RWPE2 (cell line): ENCODE results near the gene CD320.
A peak's percentile ranks its signal among the peaks of the same experiment; 100 is the strongest.
"Not testable (repeated sequence)": the region's sequence is repeated elsewhere in the genome, so short reads cannot be mapped to it uniquely, and the experiment has no call there.

Experiments
- ATAC-seq: fragments of 200-7000 bp; cut with Tn5 transposase; 3 replicates; pipeline ENCODE4 v1.9.1; 2021; ENCODE audit warnings: low read depth
- DNase-seq: peaks from one replicate; pipeline ENCODE4 v3.0.0-alpha.2; 2020; ENCODE audit warnings: low spot score
- H3K27ac ChIP-seq: fragments of 450-650 bp; 2 replicates; pipeline ENCODE4 v1.5.1; 2017; ENCODE audit warnings: mild to moderate bottlenecking; ENCODE audit not compliant: poor library complexity, severe bottlenecking
- H3K27me3 ChIP-seq: fragments of 250-450 bp; sonication (Bioruptor Pico); 2 replicates; pipeline ENCODE4 v1.5.1; 2021; ENCODE audit warnings: mild to moderate bottlenecking, moderate library complexity; ENCODE audit not compliant: insufficient read depth, poor library complexity, severe bottlenecking
- H3K36me3 ChIP-seq: fragments of 250-450 bp; sonication (Bioruptor Pico); 2 replicates; pipeline ENCODE4 v1.5.1; 2020; ENCODE audit warnings: low read depth, mild to moderate bottlenecking, moderate library complexity
- H3K4me1 ChIP-seq: fragments of 250-450 bp; sonication (Bioruptor Pico); 2 replicates; pipeline ENCODE4 v1.5.1; 2021; ENCODE audit warnings: mild to moderate bottlenecking, moderate library complexity; ENCODE audit not compliant: insufficient read depth, poor library complexity, severe bottlenecking
- H3K4me3 ChIP-seq: fragments of 250-450 bp; sonication (Bioruptor Pico); 2 replicates; pipeline ENCODE4 v1.5.1; 2021; ENCODE audit warnings: mild to moderate bottlenecking, moderate library complexity; ENCODE audit not compliant: severe bottlenecking
- H3K9me3 ChIP-seq: fragments of 250-450 bp; sonication (Bioruptor Pico); 2 replicates; pipeline ENCODE4 v1.5.1; 2021; ENCODE audit warnings: mild to moderate bottlenecking, moderate library complexity; ENCODE audit not compliant: severe bottlenecking
- CTCF ChIP-seq: fragments of 450-650 bp; IDR thresholded peaks from one replicate; pipeline ENCODE4 v1.5.1; 2017; ENCODE audit warnings: mild to moderate bottlenecking, moderate library complexity; ENCODE audit not compliant: poor library complexity, severe bottlenecking

CD320 gene

GRCh38 chr19:8321986-8322637 is 14.0 kb upstream of the CD320 start:
- no peak for ATAC-seq
- peaks cover 12% of the 10 kb centered on the region for H3K4me1 ChIP-seq

GRCh38 chr19:8321067-8321985 is 13.2 kb upstream of the CD320 start, which contains the start of the genes NDUFA7 and RPS28:
TSS of gene NDUFA7 (minus strand) at chr19:8321375. CDS start at chr19:8321358, 17 bp downstream.
TSS of gene RPS28 (plus strand) at chr19:8321496. CDS start at chr19:8321531, 35 bp downstream.
- no peaks in the 10 kb centered on the region for H3K9me3 ChIP-seq
- peaks cover 35% of the 10 kb centered on the region for H3K36me3 ChIP-seq
- DNase-seq (peak; percentile 88), ATAC-seq (peak; percentile 75)
- H3K27me3 ChIP-seq = no peaks in the 10 kb centered on the region
- TF ChIP-seq CTCF = no peak
- H3K4me1 ChIP-seq = peaks cover 12% of the 10 kb centered on the region
- peak within 1 kb of the TSS; percentile 67 for H3K4me3 ChIP-seq
- H3K27ac ChIP-seq = peak within 1 kb of the TSS; percentile 69

More at GRCh38 chr19:8321986-8322637, 14.0 kb upstream of the CD320 start:
- H3K27me3 ChIP-seq = no peaks in the 10 kb centered on the region
- H3K27ac ChIP-seq = peak overlapping the region; percentile 69
- H3K4me3 ChIP-seq = peak overlapping the region; percentile 67
- H3K9me3 ChIP-seq = no peaks in the 10 kb centered on the region
- TF ChIP-seq CTCF = no peak
- no peak for DNase-seq
- H3K36me3 ChIP-seq = peaks cover 33% of the 10 kb centered on the region

GRCh38 chr19:8320564-8321066 is 12.5 kb upstream of the CD320 start:
- H3K27me3 ChIP-seq = no peaks in the 10 kb centered on the region
- peaks cover 12% of the 10 kb centered on the region for H3K4me1 ChIP-seq
- TF ChIP-seq CTCF = no peak
- peaks cover 41% of the 10 kb centered on the region for H3K36me3 ChIP-seq
- peak overlapping the region; percentile 69 for H3K27ac ChIP-seq
- DNase-seq = no peak
- H3K4me3 ChIP-seq = peak overlapping the region; percentile 67
- ATAC-seq = peak; percentile 19
- H3K9me3 ChIP-seq = no peaks in the 10 kb centered on the region

GRCh38 chr19:8319807-8320520 is 11.8 kb upstream of the CD320 start:
- Histone ChIP-seq H3K4me3 (peak overlapping the region; percentile 67), H3K9me3 (no peaks in the 10 kb centered on the region), H3K27ac (peak overlapping the region; percentile 69), H3K4me1 (peaks cover 12% of the 10 kb centered on the region), H3K36me3 (peaks cover 48% of the 10 kb centered on the region), H3K27me3 (no peaks in the 10 kb centered on the region)
- no peak for TF ChIP-seq CTCF
- ATAC-seq = no peak
- DNase-seq = no peak

GRCh38 chr19:8318835-8319234 is 10.7 kb upstream of the CD320 start:
- Histone ChIP-seq H3K36me3 (peaks cover 56% of the 10 kb centered on the region), H3K4me1 (peaks cover 12% of the 10 kb centered on the region)
- H3K9me3 ChIP-seq, DNase-seq, ATAC-seq, H3K27me3 ChIP-seq, H3K27ac ChIP-seq, H3K4me3 ChIP-seq: not testable (repeated sequence)
